ENCODE measurements around the gene VPS39. TPM values are rescaled to one million over a fixed set of nuclear protein-coding genes. Genes with fewer than 3 reads are reported as not detected.

VPS39 gene
- total and polyA plus RNA-seq, 9 of the 15 experiments (the other 6 are each of a cell fraction or from before 2014, with no cell fraction given), result 3.2 to 37.3 (median 21.8) TPM

GRCh38 chr15:42231088-42231487 is 23.0 kb upstream of the VPS39 start:
- Histone ChIP-seq H3K9me3 (replicated peaks; ENCODE audit: control insufficient read depth, insufficient read depth, low read depth, low read length) (no peaks in the 10 kb centered on the region), H3K27ac (ENCODE audit: extremely low read depth, low read depth, low read length) (no peak overlapping the region), H3K27me3 (ENCODE audit: control insufficient read depth in 2 of 2, insufficient read depth in 2 of 2, low read length in 2 of 2) (no peaks in the 10 kb centered on the region), H3K4me2 (ENCODE audit: insufficient read depth, low read length) (no peak overlapping the region), H2AFZ (ENCODE audit: low read depth, low read length) (no peak overlapping the region), H3K4me1 (replicated peaks in 1 of 2; ENCODE audit: control insufficient read depth in 2 of 2, insufficient read depth in 2 of 2, low read length in 2 of 2) (no peaks in the 10 kb centered on the region), H3K4me3 (no peak overlapping the region), H3K79me2 (ENCODE audit: control insufficient read depth, insufficient read depth, low read length) (no peaks in the 10 kb centered on the region), H3K9me1 (ENCODE audit: control insufficient read depth, insufficient read depth, low read length) (no peaks in the 10 kb centered on the region), H4K20me1 (replicated peaks; ENCODE audit: control insufficient read depth, insufficient read depth, low read length) (no peaks in the 10 kb centered on the region), H3K9ac (ENCODE audit: insufficient read depth in 1 of 2, low read depth in 2 of 2, low read length in 2 of 2) (no peak overlapping the region), H3K36me3 (ENCODE audit: control insufficient read depth, insufficient read depth, low read length) (peaks cover 73% of the 10 kb centered on the region)
- CTCF ChIA-PET (ENCODE audit: low intra/inter-chr PET ratio), result no interaction called here
- TF ChIP-seq ATF7 (IDR thresholded peaks at IDR 0.05) (no peak), THAP12 (CRISPR knock-in tag; IDR thresholded peaks at IDR 0.05) (no peak), HCFC1 (IDR thresholded peaks at IDR 0.05; ENCODE audit: low read depth, low read length) (no peak), GABPB1 (CRISPR knock-in tag; IDR thresholded peaks at IDR 0.05) (no peak), NR3C1 (CRISPR knock-in tag; IDR thresholded peaks at IDR 0.05) (no peak), NCOR1 (IDR thresholded peaks at IDR 0.05) (no peak), ZNF133 (CRISPR knock-in tag; IDR thresholded peaks at IDR 0.05) (no peak), ZBTB17 (CRISPR knock-in tag; IDR thresholded peaks at IDR 0.05) (no peak), ZNF75A (CRISPR knock-in tag; IDR thresholded peaks at IDR 0.05) (no peak), HDAC1 (IDR thresholded peaks at IDR 0.05) (no peak), XRCC5 (IDR thresholded peaks at IDR 0.05; ENCODE audit: low read depth, low read length) (no peak), SLC30A9 (CRISPR knock-in tag; IDR thresholded peaks at IDR 0.05) (no peak), AFF1 (IDR thresholded peaks at IDR 0.05; ENCODE audit: low read depth in 1 of 2, partially characterized antibody in 2 of 2) (no peak)
- TF ChIP-seq, protein P1, sequence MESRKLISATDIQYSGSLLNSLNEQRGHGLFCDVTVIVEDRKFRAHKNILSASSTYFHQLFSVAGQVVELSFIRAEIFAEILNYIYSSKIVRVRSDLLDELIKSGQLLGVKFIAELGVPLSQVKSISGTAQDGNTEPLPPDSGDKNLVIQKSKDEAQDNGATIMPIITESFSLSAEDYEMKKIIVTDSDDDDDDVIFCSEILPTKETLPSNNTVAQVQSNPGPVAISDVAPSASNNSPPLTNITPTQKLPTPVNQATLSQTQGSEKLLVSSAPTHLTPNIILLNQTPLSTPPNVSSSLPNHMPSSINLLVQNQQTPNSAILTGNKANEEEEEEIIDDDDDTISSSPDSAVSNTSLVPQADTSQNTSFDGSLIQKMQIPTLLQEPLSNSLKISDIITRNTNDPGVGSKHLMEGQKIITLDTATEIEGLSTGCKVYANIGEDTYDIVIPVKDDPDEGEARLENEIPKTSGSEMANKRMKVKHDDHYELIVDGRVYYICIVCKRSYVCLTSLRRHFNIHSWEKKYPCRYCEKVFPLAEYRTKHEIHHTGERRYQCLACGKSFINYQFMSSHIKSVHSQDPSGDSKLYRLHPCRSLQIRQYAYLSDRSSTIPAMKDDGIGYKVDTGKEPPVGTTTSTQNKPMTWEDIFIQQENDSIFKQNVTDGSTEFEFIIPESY (CRISPR knock-in tag; IDR thresholded peaks at IDR 0.05), result no peak
- DNase-seq (ENCODE audit: extremely low read depth in 1 of 4, low spot score in 3 of 4) (no peak), ATAC-seq (no peak), FAIRE-seq (no peak)
- in situ Hi-C loops (cut with MboI) (no loop called here), intact Hi-C loops (cut with micrococcal nuclease) (no loop called here)
- POLR2A ChIA-PET, result no interaction called here
- 100% methylated on average over 1 of the region's 1 CpG for WGBS (ENCODE audit: insufficient coverage, low coverage, missing lambda C conversion rate)
- no TSS peak for BruUV-seq (replicated peaks)

Measured in K562 (cell line).